ENCODE measurements around the gene TYMS.

The TYMS gene

GRCh38 chr18:671405-671804 lies 14.0 kb downstream of the TYMS start:
- no peak for TF ChIP-seq CTCF (conservative IDR thresholded peaks at IDR 0.05; ENCODE audit: low read length)
- no peak for TF ChIP-seq EZH2phosphoT487 (IDR thresholded peaks at IDR 0.05; ENCODE audit: borderline replicate concordance)
- Histone ChIP-seq H3K79me2 (ENCODE audit: insufficient read depth, low read length) (peaks cover 43% of the 10 kb centered on the region), H2AFZ (ENCODE audit: low read length) (no peak overlapping the region), H3K9ac (ENCODE audit: low read depth, low read length, poor library complexity, severe bottlenecking) (no peak overlapping the region), H4K20me1 (ENCODE audit: insufficient read depth, low read length, poor library complexity, severe bottlenecking) (peaks cover 28% of the 10 kb centered on the region), H3K4me2 (ENCODE audit: low read depth, low read length, poor library complexity, severe bottlenecking) (no peak overlapping the region), H3K4me1 (ENCODE audit: insufficient read depth, low read length, poor library complexity, severe bottlenecking) (peaks cover 4% of the 10 kb centered on the region), H3F3A (ENCODE audit: low read depth) (no peaks in the 10 kb centered on the region), H3K4me3 (ENCODE audit: low read length, poor library complexity, severe bottlenecking) (no peak overlapping the region), H3K9me2 (replicated peaks; ENCODE audit: low read depth, low read length) (no peaks in the 10 kb centered on the region), H3K27me3 (ENCODE audit: insufficient read depth, low read length, poor library complexity, severe bottlenecking) (no peaks in the 10 kb centered on the region), H3K36me3 (ENCODE audit: insufficient read depth, low read length) (peaks cover 93% of the 10 kb centered on the region), H3K9me3 (ENCODE audit: insufficient read depth, low read depth, low read length) (no peaks in the 10 kb centered on the region)

- Histone ChIP-seq H3K27me3 (ENCODE audit: insufficient read depth, low read length, poor library complexity, severe bottlenecking) (no peaks in the 10 kb centered on the region), H3K4me2 (ENCODE audit: low read depth, low read length, poor library complexity, severe bottlenecking) (no peak overlapping the region), H3K9me3 (ENCODE audit: insufficient read depth, low read depth, low read length) (no peaks in the 10 kb centered on the region), H3K36me3 (ENCODE audit: insufficient read depth, low read length) (peaks cover 86% of the 10 kb centered on the region), H3K4me3 (ENCODE audit: low read length, poor library complexity, severe bottlenecking) (no peak overlapping the region), H2AFZ (ENCODE audit: low read length) (no peak overlapping the region), H3K79me2 (ENCODE audit: insufficient read depth, low read length) (peaks cover 23% of the 10 kb centered on the region), H3K9ac (ENCODE audit: low read depth, low read length, poor library complexity, severe bottlenecking) (no peak overlapping the region), H3F3A (ENCODE audit: low read depth) (no peaks in the 10 kb centered on the region; the same call in 1 of the 2 replicates), H4K20me1 (ENCODE audit: insufficient read depth, low read length, poor library complexity, severe bottlenecking) (peaks cover 16% of the 10 kb centered on the region), H3K9me2 (replicated peaks; ENCODE audit: low read depth, low read length) (no peaks in the 10 kb centered on the region), H3K4me1 (ENCODE audit: insufficient read depth, low read length, poor library complexity, severe bottlenecking) (peaks cover 20% of the 10 kb centered on the region)
- TF ChIP-seq CTCF (conservative IDR thresholded peaks at IDR 0.05; ENCODE audit: low read length) (no peak), EZH2phosphoT487 (IDR thresholded peaks at IDR 0.05; ENCODE audit: borderline replicate concordance) (no peak)
These were observed 15.9 kb downstream of the TYMS start for GRCh38 chr18:673317-673716.

- H3K4me3 ChIP-seq (ENCODE audit: low read length, poor library complexity, severe bottlenecking): no peak overlapping the region
- H3K79me2 ChIP-seq (ENCODE audit: insufficient read depth, low read length): peaks cover 19% of the 10 kb centered on the region
- H3F3A ChIP-seq (ENCODE audit: low read depth): no peaks in the 10 kb centered on the region; the same call in 1 of the 2 replicates
- TF ChIP-seq EZH2phosphoT487 (IDR thresholded peaks at IDR 0.05; ENCODE audit: borderline replicate concordance): no peak
- no peak for TF ChIP-seq CTCF (conservative IDR thresholded peaks at IDR 0.05; ENCODE audit: low read length)
- H3K9me3 ChIP-seq (ENCODE audit: insufficient read depth, low read depth, low read length): no peaks in the 10 kb centered on the region
- H3K9ac ChIP-seq (ENCODE audit: low read depth, low read length, poor library complexity, severe bottlenecking): no peak overlapping the region
- H3K4me2 ChIP-seq (ENCODE audit: low read depth, low read length, poor library complexity, severe bottlenecking): no peak overlapping the region
- peaks cover 81% of the 10 kb centered on the region for H3K36me3 ChIP-seq (ENCODE audit: insufficient read depth, low read length)
- no peaks in the 10 kb centered on the region for H3K9me2 ChIP-seq (replicated peaks; ENCODE audit: low read depth, low read length)
- H4K20me1 ChIP-seq (ENCODE audit: insufficient read depth, low read length, poor library complexity, severe bottlenecking): peaks cover 11% of the 10 kb centered on the region
- no peaks in the 10 kb centered on the region for H3K27me3 ChIP-seq (ENCODE audit: insufficient read depth, low read length, poor library complexity, severe bottlenecking)
- H2AFZ ChIP-seq (ENCODE audit: low read length): no peak overlapping the region
- peaks cover 23% of the 10 kb centered on the region for H3K4me1 ChIP-seq (ENCODE audit: insufficient read depth, low read length, poor library complexity, severe bottlenecking)
These were observed 16.3 kb downstream of the TYMS start for GRCh38 chr18:673769-674168.

All from Loucy (cell line).